Measurements from ENCODE around the gene TNFRSF1B.
"Not testable (repeated sequence)": the region's sequence is repeated elsewhere in the genome, so short reads cannot be mapped to it uniquely, and the experiment has no call there.

GRCh38 chr1:12224092-12224491 is 57.3 kb downstream of the TNFRSF1B start:
- not testable (repeated sequence) for TF ChIP-seq CTCF, POLR2A (IDR thresholded peaks at IDR 0.05)

Measured in uterus (tissue), 2 donors.